Esophagus muscularis mucosa (tissue), 4 donors: Measurements from ENCODE around the gene RGL3. TPM values are rescaled to one million over a fixed set of nuclear protein-coding genes. Genes with fewer than 3 reads are reported as not detected.
"Not testable (repeated sequence)": the region's sequence is repeated elsewhere in the genome, so short reads cannot be mapped to it uniquely, and the experiment has no call there.

Source experiments
- DNase-seq: peaks from one replicate; pipeline ENCODE4 v3.0.0-alpha.2; 2017; ENCODE audit errors: extremely low spot score
- H3K27ac ChIP-seq, 4 donors: fragments of 200-600 bp; sonication (generic); replicated peaks in 1 of 4; 1 replicate in 3 of 4; 2 replicates in 1 of 4; pipeline ENCODE4 v1.5.1; 2016 to 2019; ENCODE audit warnings: mild to moderate bottlenecking in 1 of 4
- H3K27me3 ChIP-seq, 4 donors: fragments of 200-600 bp; sonication (generic); one replicate each; pipeline versions ENCODE4 v1.5.1 to v1.6.0; 2016 to 2019
- H3K36me3 ChIP-seq, 4 donors: fragments of 200-600 bp; sonication (generic); one replicate each; pipeline ENCODE4 v1.5.1; 2016 to 2019
- H3K4me1 ChIP-seq, 4 donors: fragments of 200-600 bp; sonication (generic); one replicate each; pipeline ENCODE4 v1.5.1; 2016 to 2019
- H3K4me3 ChIP-seq, 4 donors: fragments of 200-600 bp; sonication (generic); 1 replicate in 2 of 4; 2 replicates in 2 of 4; pipeline ENCODE4 v1.5.1; 2016 to 2019; ENCODE audit warnings: mild to moderate bottlenecking in 4 of 4, moderate library complexity in 1 of 4
- H3K9me3 ChIP-seq, 4 donors: fragments of 200-600 bp; sonication (generic); 1 replicate in 3 of 4; 2 replicates in 1 of 4; pipeline ENCODE4 v1.5.1; 2016 to 2019
- EP300 ChIP-seq: sonication (generic); formaldehyde crosslinking; IDR thresholded peaks from one replicate; pipeline ENCODE4 v1.6.1; 2017; ENCODE audit warnings: antibody characterized with exemption
- POLR2A ChIP-seq: fragments of 450-650 bp; IDR thresholded peaks from one replicate; pipeline ENCODE4 v1.6.1; 2017; ENCODE audit warnings: antibody characterized with exemption, moderate library complexity, mild to moderate bottlenecking, low read depth
- POLR2AphosphoS5 ChIP-seq, 2 donors: sonication (generic); formaldehyde crosslinking; IDR thresholded peaks; one replicate each; pipeline ENCODE4 v1.6.1; 2017; ENCODE audit warnings: antibody characterized with exemption in 2 of 2
- WGBS: methylation state at CpG from one replicate; pipeline ENCODE4 v1.1.5; 2018; 5-methylcytosine and 5-hydroxymethylcytosine counted together
- intact Hi-C: fragments of 100-400 bp; cut with DNase I; formaldehyde crosslinking; loops from one replicate; pipeline ENCODE4 v1.15.1; 2023
- total RNA-seq, 4 donors: library from RNA; depleted of rRNA; stranded (reverse); fragments of >200 nt; gene quantifications; one replicate each; pipeline versions ENCODE4 v1.1.0 to v1.2.1, GENCODE V29; 2016
- TF ChIP-seq, protein P1 (sequence below), 3 experiments: fragments of 200-600 bp in 2 of 3; fragments of 450-650 bp in 1 of 3; sonication (generic) in 2 of 3; IDR thresholded peaks; one replicate each; pipeline ENCODE4 v1.5.1; 2017 to 2019; ENCODE audit warnings: antibody characterized with exemption in 3 of 3, mild to moderate bottlenecking in 2 of 3, moderate library complexity in 1 of 3

RGL3 gene
- total RNA-seq, 4 donors from 2014 or later: 1.2 to 7.9 (median 2.0) TPM

- Histone ChIP-seq H3K4me3 (peak overlapping the region in 1 of 4 donors; percentile 83), H3K36me3 (peaks cover 6 to 40% (median 34%) of the 10 kb centered on the region in 4 donors), H3K9me3 (no peaks in the 10 kb centered on the region), H3K27me3 (no peaks in the 10 kb centered on the region), H3K27ac (peak overlapping the region in 1 of 4 donors; percentile 79), H3K4me1 (peaks cover 5 to 28% (median 25%) of the 10 kb centered on the region in 4 donors)
- no peak for DNase-seq
- WGBS: 66% methylated on average over 8 of the region's 11 CpGs
- TF ChIP-seq POLR2AphosphoS5 (IDR thresholded peaks at IDR 0.05) (no peak), POLR2A (no peak), EP300 (no peak)
- TF ChIP-seq, protein P1, sequence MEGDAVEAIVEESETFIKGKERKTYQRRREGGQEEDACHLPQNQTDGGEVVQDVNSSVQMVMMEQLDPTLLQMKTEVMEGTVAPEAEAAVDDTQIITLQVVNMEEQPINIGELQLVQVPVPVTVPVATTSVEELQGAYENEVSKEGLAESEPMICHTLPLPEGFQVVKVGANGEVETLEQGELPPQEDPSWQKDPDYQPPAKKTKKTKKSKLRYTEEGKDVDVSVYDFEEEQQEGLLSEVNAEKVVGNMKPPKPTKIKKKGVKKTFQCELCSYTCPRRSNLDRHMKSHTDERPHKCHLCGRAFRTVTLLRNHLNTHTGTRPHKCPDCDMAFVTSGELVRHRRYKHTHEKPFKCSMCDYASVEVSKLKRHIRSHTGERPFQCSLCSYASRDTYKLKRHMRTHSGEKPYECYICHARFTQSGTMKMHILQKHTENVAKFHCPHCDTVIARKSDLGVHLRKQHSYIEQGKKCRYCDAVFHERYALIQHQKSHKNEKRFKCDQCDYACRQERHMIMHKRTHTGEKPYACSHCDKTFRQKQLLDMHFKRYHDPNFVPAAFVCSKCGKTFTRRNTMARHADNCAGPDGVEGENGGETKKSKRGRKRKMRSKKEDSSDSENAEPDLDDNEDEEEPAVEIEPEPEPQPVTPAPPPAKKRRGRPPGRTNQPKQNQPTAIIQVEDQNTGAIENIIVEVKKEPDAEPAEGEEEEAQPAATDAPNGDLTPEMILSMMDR (IDR thresholded peaks at IDR 0.05): no peak
- intact Hi-C loops: no loop called here
Measured at GRCh38 chr19:11356676-11357550, 62.2 kb downstream of the RGL3 start.

DNA sequence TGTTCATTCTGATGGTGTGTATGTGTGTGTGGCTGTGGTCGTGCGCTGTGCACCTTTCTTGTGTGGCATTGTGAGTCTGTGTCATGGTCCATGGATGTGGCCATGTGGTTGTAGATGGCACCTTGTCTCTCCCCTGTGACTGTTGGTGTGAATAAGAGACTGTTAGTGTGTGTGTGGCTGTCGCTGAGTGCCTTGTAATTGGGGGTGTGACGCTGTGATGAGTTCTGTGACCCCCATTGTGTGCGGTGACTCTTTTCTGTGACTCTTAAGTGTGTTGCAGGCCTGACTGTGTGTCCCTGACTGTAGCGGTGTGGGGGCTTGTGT lies 63.1 kb downstream of the RGL3 start:
- H3K4me1 ChIP-seq: peaks cover 5 to 28% (median 25%) of the 10 kb centered on the region in 4 donors
- H3K9me3 ChIP-seq: no peaks in the 10 kb centered on the region
- WGBS: 80% methylated on average over 3 of the region's 6 CpGs
- intact Hi-C loops: no loop called here
- peaks cover 6 to 31% (median 25%) of the 10 kb centered on the region in 4 donors for H3K36me3 ChIP-seq
- H3K27ac ChIP-seq: peak overlapping the region; percentile 79 to 84 (median 82)
- H3K4me3 ChIP-seq: peak overlapping the region; percentile 73 to 83 (median 80)
- no peak for DNase-seq
- H3K27me3 ChIP-seq: no peaks in the 10 kb centered on the region
- TF ChIP-seq POLR2AphosphoS5 (IDR thresholded peaks at IDR 0.05) (no peak), POLR2A (no peak), EP300 (no peak)
- TF ChIP-seq, protein P1 (IDR thresholded peaks at IDR 0.05): no peak

- peaks cover 5 to 28% (median 25%) of the 10 kb centered on the region in 4 donors for H3K4me1 ChIP-seq
- WGBS: 13% methylated on average over 20 of the region's 62 CpGs
- no peak for TF ChIP-seq EP300
- TF ChIP-seq POLR2AphosphoS5 (IDR thresholded peaks at IDR 0.05): peak; percentile 80 to 91
- TF ChIP-seq POLR2A: peak; percentile 58
- TF ChIP-seq, protein P1 (IDR thresholded peaks at IDR 0.05): no peak
- intact Hi-C loops: no loop called here
- H3K36me3 ChIP-seq: peaks cover 6 to 25% (median 19%) of the 10 kb centered on the region in 4 donors
- H3K27me3 ChIP-seq: no peaks in the 10 kb centered on the region
- DNase-seq: peak; percentile 99
- peak within 1 kb of the TSS; percentile 79 to 84 (median 82) for H3K27ac ChIP-seq
- no peaks in the 10 kb centered on the region for H3K9me3 ChIP-seq
- peak within 1 kb of the TSS; percentile 73 to 83 (median 80) for H3K4me3 ChIP-seq
Measured at GRCh38 chr19:11355160-11356073, 63.7 kb downstream of the RGL3 start, which contains the start of gene PLPPR2. TSS of gene PLPPR2 (plus strand) at chr19:11355432. CDS start at chr19:11357674, 2,242 bp downstream.

DNA sequence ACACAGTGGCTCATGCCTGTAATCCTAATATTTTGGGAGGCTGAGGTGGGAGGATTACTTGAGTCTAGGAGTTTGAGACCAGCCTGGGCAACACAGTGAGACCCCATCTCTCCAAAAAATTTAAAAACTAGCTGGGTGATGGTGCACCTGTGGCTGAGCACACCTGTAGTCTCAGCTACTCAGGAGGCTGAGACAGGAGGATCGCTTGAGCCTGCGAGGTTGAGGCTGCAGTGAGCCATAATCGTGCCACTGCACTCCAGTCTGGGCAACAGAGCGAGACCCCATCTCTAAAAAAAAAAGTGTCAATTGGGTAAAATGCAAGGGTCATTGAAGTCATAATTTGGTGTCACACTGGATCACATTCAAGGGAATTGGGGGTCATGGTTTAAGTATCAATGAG lies 65.0 kb downstream of the RGL3 start:
- Histone ChIP-seq H3K36me3 (peaks cover 0 to 16% (median 7%) of the 10 kb centered on the region in 4 donors), H3K4me1 (peaks cover 5 to 28% (median 25%) of the 10 kb centered on the region in 4 donors)
- intact Hi-C loops, H3K9me3 ChIP-seq, H3K4me3 ChIP-seq, DNase-seq, H3K27ac ChIP-seq, H3K27me3 ChIP-seq: not testable (repeated sequence)
- 93% methylated on average over 4 of the region's 4 CpGs for WGBS

DNA sequence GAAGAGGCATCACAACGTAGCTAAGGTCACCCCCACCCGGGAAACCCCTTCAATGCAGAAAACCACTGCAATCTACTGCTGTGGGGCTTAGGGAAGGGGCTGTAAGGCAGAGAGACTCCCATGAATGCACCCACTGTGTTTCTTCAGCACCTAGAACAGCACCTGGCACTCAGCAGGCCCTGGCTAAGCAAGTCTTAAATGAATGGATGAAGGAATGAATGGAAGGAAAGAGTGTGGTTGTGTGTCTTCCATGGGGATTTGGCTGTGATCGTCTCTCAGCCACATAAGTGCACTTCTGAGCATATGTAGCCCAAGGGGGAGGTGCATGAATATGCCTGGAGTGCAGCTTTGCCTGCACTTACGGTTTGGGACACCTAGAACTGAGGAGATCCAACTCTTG lies 69.9 kb downstream of the RGL3 start:
- Histone ChIP-seq H3K27me3 (no peaks in the 10 kb centered on the region), H3K4me1 (peaks cover 19 to 30% (median 28%) of the 10 kb centered on the region in 4 donors), H3K4me3 (no peak overlapping the region), H3K27ac (no peak overlapping the region), H3K9me3 (peaks cover 0 to 9% (median 4%) of the 10 kb centered on the region in 4 donors), H3K36me3 (peaks cover 0 to 2% (median 0%) of the 10 kb centered on the region in 4 donors)
- intact Hi-C loops: no loop called here
- no peak for TF ChIP-seq POLR2AphosphoS5 (IDR thresholded peaks at IDR 0.05)
- TF ChIP-seq EP300: no peak
- TF ChIP-seq, protein P1 (IDR thresholded peaks at IDR 0.05): no peak
- no peak for TF ChIP-seq POLR2A
- no peak for DNase-seq
- 100% methylated on average over 4 of the region's 4 CpGs for WGBS
